Caco-2 (cell line): ENCODE results near the gene BMX. TPM values are rescaled to one million over a fixed set of nuclear protein-coding genes. Genes with fewer than 3 reads are reported as not detected.

ENCODE experiments used
- BruUV-seq: library from RNA; stranded (reverse); fragments of 400-500 nt; replicated peaks from 2 replicates; lab custom pipeline; 2021; lab: Mats Ljungman, UMichigan
- CTCF ChIA-PET: fragments of 300-600 bp; sonication (Branson Sonifier 250); formaldehyde crosslinking; loops from one replicate; lab custom pipeline; 2022; ENCODE audit warnings: antibody characterized with exemption; lab: Charles Lee
- POLR2A ChIA-PET: fragments of 300-600 bp; sonication (Branson Sonifier 250); formaldehyde crosslinking; loops from one replicate; lab custom pipeline; 2022; ENCODE audit warnings: antibody characterized with exemption; lab: Charles Lee
- DNase-seq, 2 experiments: peaks; one replicate each; pipeline versions ENCODE4 v3.0.0 to v3.0.0-alpha.2; 2020 to 2022
- H3K27me3 ChIP-seq: replicated peaks from 2 replicates; pipeline ENCODE4 v1.6.0; 2011; ENCODE audit warnings: low read length; ENCODE audit not compliant: control insufficient read depth, insufficient read depth
- H3K36me3 ChIP-seq: 2 replicates; pipeline ENCODE4 v1.5.1; 2011; ENCODE audit warnings: low read length; ENCODE audit not compliant: control insufficient read depth, insufficient read depth
- H3K4me1 ChIP-seq: fragments of 250-450 bp; sonication (Bioruptor Pico); 2 replicates; pipeline ENCODE4 v1.5.1; 2020; ENCODE audit warnings: mild to moderate bottlenecking
- H3K4me3 ChIP-seq: 2 replicates; pipeline ENCODE4 v1.5.1; 2011; ENCODE audit warnings: low read depth, mild to moderate bottlenecking, control low read depth, low read length
- H3K9me3 ChIP-seq: fragments of 250-450 bp; sonication (Bioruptor Pico); 2 replicates; pipeline ENCODE4 v1.5.1; 2020; ENCODE audit warnings: mild to moderate bottlenecking, moderate library complexity
- H3K27ac Mint-ChIP-seq: one replicate; pipeline ENCODE4 v1.8.0; 2022; ENCODE audit warnings: mixed read lengths; ENCODE audit not compliant: unreplicated experiment
- H3K27me3 Mint-ChIP-seq: one replicate; pipeline ENCODE4 v1.8.0; 2022; ENCODE audit warnings: mixed read lengths; ENCODE audit not compliant: insufficient read depth, unreplicated experiment
- H3K36me3 Mint-ChIP-seq: one replicate; pipeline ENCODE4 v1.8.0; 2022; ENCODE audit warnings: mild to moderate bottlenecking, mixed read lengths; ENCODE audit not compliant: insufficient read depth, unreplicated experiment
- H3K4me1 Mint-ChIP-seq: one replicate; pipeline ENCODE4 v1.8.0; 2022; ENCODE audit warnings: low read depth, mixed read lengths; ENCODE audit not compliant: unreplicated experiment
- H3K4me3 Mint-ChIP-seq: one replicate; pipeline ENCODE4 v1.8.0; 2022; ENCODE audit warnings: mild to moderate bottlenecking, moderate library complexity, mixed read lengths; ENCODE audit not compliant: unreplicated experiment
- H3K9me3 Mint-ChIP-seq: one replicate; pipeline ENCODE4 v1.8.0; 2022; ENCODE audit warnings: mixed read lengths; ENCODE audit not compliant: unreplicated experiment
- CTCF ChIP-seq, 2 experiments: fragments of 200-600 bp in 1 of 2; IDR thresholded peaks; 1 replicate in 1 of 2; 2 replicates in 1 of 2; pipeline versions ENCODE4 v1.5.1 to v1.8.0; 2011 to 2022; ENCODE audit warnings: antibody characterized with exemption in 1 of 2, control low read depth in 1 of 2, inconsistent platforms in 1 of 2, low read depth in 1 of 2, low read length in 1 of 2, mild to moderate bottlenecking in 1 of 2, moderate library complexity in 1 of 2; ENCODE audit not compliant: insufficient read depth in 1 of 2, severe bottlenecking in 1 of 2, unreplicated experiment in 1 of 2
- intact Hi-C: fragments of 100-400 bp; cut with micrococcal nuclease; formaldehyde crosslinking; loops from one replicate; pipeline ENCODE4 v1.10.0; 2022; ENCODE audit not compliant: unreplicated experiment
- total RNA-seq: library from RNA; stranded (reverse); gene quantifications from 2 replicates; pipeline ENCODE4 v1.2.3, GENCODE V29; 2022

BMX gene
- total RNA-seq, 1 experiment from 2014 or later, result not detected

- BruUV-seq, result no TSS peak
- no peak for TF ChIP-seq CTCF (IDR thresholded peaks at IDR 0.05; ENCODE audit: insufficient read depth in 1 of 2, low read depth in 1 of 2, low read length in 1 of 2, severe bottlenecking in 1 of 2, unreplicated experiment in 1 of 2)
- H3K27me3 ChIP-seq, result no peaks in the 10 kb centered on the region
- peaks cover 5% of the 10 kb centered on the region for H3K27me3 Mint-ChIP-seq
- H3K4me3 Mint-ChIP-seq, result no peak overlapping the region
- no peaks in the 10 kb centered on the region for H3K4me1 ChIP-seq
- H3K4me3 ChIP-seq, result no peak overlapping the region
- ChIA-PET CTCF (no interaction called here), POLR2A (no interaction called here)
- no peak overlapping the region for H3K27ac Mint-ChIP-seq
- intact Hi-C loops, result no loop called here
- DNase-seq, result no peak
- no peaks in the 10 kb centered on the region for H3K36me3 Mint-ChIP-seq
- H3K36me3 ChIP-seq, result no peaks in the 10 kb centered on the region
- H3K9me3 Mint-ChIP-seq, result no peaks in the 10 kb centered on the region
- no peaks in the 10 kb centered on the region for H3K9me3 ChIP-seq
- H3K4me1 Mint-ChIP-seq, result no peaks in the 10 kb centered on the region
Measured at GRCh38 chrX:15579778-15580747, 79.5 kb downstream of the BMX start.

- Mint-ChIP-seq H3K9me3 (no peaks in the 10 kb centered on the region), H3K4me1 (no peaks in the 10 kb centered on the region), H3K27ac (no peak overlapping the region), H3K27me3 (peaks cover 11% of the 10 kb centered on the region), H3K36me3 (no peaks in the 10 kb centered on the region), H3K4me3 (no peak overlapping the region)
- ChIA-PET POLR2A (no interaction called here), CTCF (no interaction called here)
- no peaks in the 10 kb centered on the region for H3K36me3 ChIP-seq
- H3K4me3 ChIP-seq, result no peak overlapping the region
- peak in 1 of 2 experiments; percentile 48 for TF ChIP-seq CTCF (IDR thresholded peaks at IDR 0.05; ENCODE audit: insufficient read depth in 1 of 2, low read depth in 1 of 2, low read length in 1 of 2, severe bottlenecking in 1 of 2, unreplicated experiment in 1 of 2)
- intact Hi-C loops, result loop anchor here (2.0 kb wide), 1 partner anchor 50 kb away; no protein-coding TSS in a partner anchor
- BruUV-seq, result no TSS peak
- no peaks in the 10 kb centered on the region for H3K9me3 ChIP-seq
- DNase-seq, result peak in 1 of 2 experiments; percentile 15
- no peaks in the 10 kb centered on the region for H3K27me3 ChIP-seq
- H3K4me1 ChIP-seq, result peaks cover 13% of the 10 kb centered on the region
Measured at GRCh38 chrX:15594371-15594770, 93.8 kb downstream of the BMX start.

- no TSS peak for BruUV-seq
- peaks cover 14% of the 10 kb centered on the region for H3K4me1 Mint-ChIP-seq
- CTCF ChIA-PET, result no interaction called here
- POLR2A ChIA-PET, result no interaction called here
- DNase-seq, result peak; percentile 12 to 27
- no peaks in the 10 kb centered on the region for H3K36me3 Mint-ChIP-seq
- H3K36me3 ChIP-seq, result no peaks in the 10 kb centered on the region
- H3K27me3 ChIP-seq, result no peaks in the 10 kb centered on the region
- H3K4me1 ChIP-seq, result peaks cover 31% of the 10 kb centered on the region
- no peak for TF ChIP-seq CTCF (IDR thresholded peaks at IDR 0.05; ENCODE audit: insufficient read depth in 1 of 2, low read depth in 1 of 2, low read length in 1 of 2, severe bottlenecking in 1 of 2, unreplicated experiment in 1 of 2)
- no peaks in the 10 kb centered on the region for H3K9me3 ChIP-seq
- H3K27ac Mint-ChIP-seq, result no peak overlapping the region
- peaks cover 2% of the 10 kb centered on the region for H3K27me3 Mint-ChIP-seq
- no peak overlapping the region for H3K4me3 ChIP-seq
- H3K4me3 Mint-ChIP-seq, result no peak overlapping the region
- intact Hi-C loops, result no loop called here
- H3K9me3 Mint-ChIP-seq, result no peaks in the 10 kb centered on the region
Measured at GRCh38 chrX:15598026-15598425, 97.4 kb downstream of the BMX start.
